Endothelial cell of umbilical vein (primary cell): Measurements from ENCODE around the gene PPP1R12A. TPM values are rescaled to one million over a fixed set of nuclear protein-coding genes. Genes with fewer than 3 reads are reported as not detected.
A peak's percentile ranks its signal among the peaks of the same experiment; 100 is the strongest.

Experiments used
- BruUV-seq: library from RNA; stranded (reverse); fragments of 400-500 nt; replicated peaks from 2 replicates; lab custom pipeline; 2021; lab: Mats Ljungman, UMichigan
- CTCF ChIA-PET: fragments of 300-600, 350-600 bp; sonication (Branson Sonifier 250); formaldehyde crosslinking; loops from one replicate; lab custom pipeline; 2021; ENCODE audit warnings: antibody characterized with exemption, inconsistent platforms; lab: Charles Lee
- POLR2A ChIA-PET: fragments of 300-600, 350-600 bp; sonication (Branson Sonifier 250); formaldehyde crosslinking; loops from one replicate; lab custom pipeline; 2021; ENCODE audit warnings: antibody characterized with exemption, inconsistent platforms; lab: Charles Lee
- DNase-seq: peaks from one replicate; pipeline ENCODE4 v3.0.0-alpha.2; 2011; ENCODE audit warnings: low read depth, low spot score
- FAIRE-seq: peaks from 2 replicates; lab custom pipeline; 2011; peaks lifted over from hg19 to GRCh38; lab: Jason Lieb, UNC
- H2AFZ ChIP-seq: 2 replicates; pipeline ENCODE4 v1.6.0; 2012; ENCODE audit warnings: low read depth, low read length, control low read depth, inconsistent platforms
- H3K27ac ChIP-seq: 2 replicates; pipeline ENCODE4 v1.5.1; 2011; ENCODE audit warnings: low read depth, mild to moderate bottlenecking, control low read depth, low read length, moderate library complexity; ENCODE audit not compliant: insufficient read depth
- H3K27me3 ChIP-seq, 2 experiments: 2 replicates each; pipeline versions ENCODE4 v1.6.0 to v1.6.1; 2011; ENCODE audit warnings: low read length in 2 of 2, mixed read lengths in 1 of 2; ENCODE audit not compliant: control insufficient read depth in 2 of 2, insufficient read depth in 2 of 2
- H3K36me3 ChIP-seq, 2 experiments: 2 replicates in 1 of 2; 3 replicates in 1 of 2; pipeline ENCODE4 v1.5.1; 2011; ENCODE audit warnings: low read length in 2 of 2, mild to moderate bottlenecking in 1 of 2, moderate library complexity in 1 of 2; ENCODE audit not compliant: control insufficient read depth in 2 of 2, insufficient read depth in 2 of 2; ENCODE audit errors: extremely low read depth in 1 of 2
- H3K4me1 ChIP-seq: 3 replicates; pipeline ENCODE4 v1.5.1; 2011; ENCODE audit warnings: mild to moderate bottlenecking, low read length; ENCODE audit not compliant: control insufficient read depth, insufficient read depth; ENCODE audit errors: extremely low read depth
- H3K4me2 ChIP-seq: 2 replicates; pipeline ENCODE4 v1.6.1; 2011; ENCODE audit warnings: low read length, control low read depth, mixed read lengths; ENCODE audit not compliant: insufficient read depth
- H3K4me3 ChIP-seq, 3 experiments: fragments of 200-600 bp in 1 of 3; sonication (generic), shearing (Covaris generic) in 1 of 3; replicated peaks in 1 of 3; 2 replicates each; pipeline ENCODE4 v1.5.1; 2011 to 2016; ENCODE audit warnings: control low read depth in 3 of 3, low read length in 3 of 3, mild to moderate bottlenecking in 2 of 3, inconsistent platforms in 1 of 3, low read depth in 1 of 3, moderate library complexity in 1 of 3; ENCODE audit not compliant: insufficient read depth in 1 of 3
- H3K79me2 ChIP-seq: 2 replicates; pipeline ENCODE4 v1.6.0; 2012; ENCODE audit warnings: low read length, inconsistent platforms; ENCODE audit not compliant: control insufficient read depth, insufficient read depth
- H3K9ac ChIP-seq: replicated peaks from 2 replicates; pipeline ENCODE3; 2011; ENCODE audit warnings: low read length, control low read depth; ENCODE audit not compliant: insufficient read depth; ENCODE audit errors: extremely low read depth
- H3K9me1 ChIP-seq: replicated peaks from 3 replicates; pipeline ENCODE4 v1.6.0; 2011; ENCODE audit warnings: mild to moderate bottlenecking, low read length; ENCODE audit not compliant: control insufficient read depth, insufficient read depth; ENCODE audit errors: extremely low read depth
- H3K9me3 ChIP-seq: replicated peaks from 2 replicates; pipeline ENCODE4 v1.5.1; 2012; ENCODE audit warnings: low read length, inconsistent platforms; ENCODE audit not compliant: control insufficient read depth, insufficient read depth
- H4K20me1 ChIP-seq: replicated peaks from 2 replicates; pipeline ENCODE3; 2011; ENCODE audit warnings: mild to moderate bottlenecking, low read length; ENCODE audit not compliant: control insufficient read depth, insufficient read depth; ENCODE audit errors: extremely low read depth
- FOS ChIP-seq: IDR thresholded peaks from 2 replicates; pipeline ENCODE4 v1.6.1; 2011; ENCODE audit warnings: mild to moderate bottlenecking, low read length, moderate library complexity, borderline replicate concordance; ENCODE audit not compliant: insufficient read depth
- GATA2 ChIP-seq: IDR thresholded peaks from 2 replicates; pipeline ENCODE4 v1.7.0; 2011; ENCODE audit warnings: low read depth, mild to moderate bottlenecking, moderate library complexity, mixed read lengths, low read length; ENCODE audit not compliant: insufficient read length, insufficient read depth
- MYC ChIP-seq: IDR thresholded peaks from one replicate; pipeline ENCODE4 v1.6.1; 2011; ENCODE audit warnings: mild to moderate bottlenecking, low read depth, low read length
- POLR2A ChIP-seq: IDR thresholded peaks from 2 replicates; pipeline ENCODE4 v1.6.1; 2012; ENCODE audit warnings: low read depth, mild to moderate bottlenecking, control low read depth, low read length
- POLR2AphosphoS5 ChIP-seq: IDR thresholded peaks from 2 replicates; pipeline ENCODE4 v1.6.1; 2012; ENCODE audit warnings: low read depth, mild to moderate bottlenecking, control low read depth, low read length, moderate library complexity; ENCODE audit not compliant: insufficient read depth
- dilution Hi-C: fragments of 300-500 bp; cut with MboI; formaldehyde crosslinking; loops from one replicate; pipeline ENCODE4 v1.15.0; 2019; ENCODE audit warnings: low sequenced_read_pairs; ENCODE audit not compliant: extremely low pct_ligation_motif_present
- intact Hi-C: fragments of 100-400 bp; cut with micrococcal nuclease; formaldehyde crosslinking; loops from one replicate; pipeline ENCODE4 v1.10.0; 2022
- polyA plus RNA-seq, 4 experiments: library from polyadenylated mRNA; depleted of rRNA in 3 of 4; stranded (reverse) in 3 of 4; unstranded in 1 of 4; fragments of >200 nt; gene quantifications; 2 replicates each; pipeline versions ENCODE4 v1.2.1 to v1.2.3, GENCODE V29; 2011 to 2012; ENCODE audit warnings: missing spikeins in 1 of 4
- total RNA-seq: library from RNA; stranded (reverse); gene quantifications from 2 replicates; pipeline ENCODE4 v1.2.3, GENCODE V29; 2021
- TF ChIP-seq, protein P1 (sequence below), 2 donors: IDR thresholded peaks; 1 replicate in 1 of 2; 2 replicates in 1 of 2; pipeline ENCODE4 v1.5.1; 2011; ENCODE audit warnings: low read length in 2 of 2, mild to moderate bottlenecking in 2 of 2, moderate library complexity in 2 of 2, control low read depth in 1 of 2, inconsistent platforms in 1 of 2, low read depth in 1 of 2; ENCODE audit not compliant: insufficient read depth in 1 of 2; ENCODE audit errors: extremely low read depth in 1 of 2
- TF ChIP-seq, protein P2 (sequence below): IDR thresholded peaks from 2 replicates; pipeline ENCODE4 v1.6.1; 2011; ENCODE audit not compliant: insufficient read depth, insufficient read length

Gene PPP1R12A
- total and polyA plus RNA-seq, 2 donors (not counting 3 experiments of a cell fraction or from before 2014, with no cell fraction given) = 12.9 to 83.9 TPM

DNA sequence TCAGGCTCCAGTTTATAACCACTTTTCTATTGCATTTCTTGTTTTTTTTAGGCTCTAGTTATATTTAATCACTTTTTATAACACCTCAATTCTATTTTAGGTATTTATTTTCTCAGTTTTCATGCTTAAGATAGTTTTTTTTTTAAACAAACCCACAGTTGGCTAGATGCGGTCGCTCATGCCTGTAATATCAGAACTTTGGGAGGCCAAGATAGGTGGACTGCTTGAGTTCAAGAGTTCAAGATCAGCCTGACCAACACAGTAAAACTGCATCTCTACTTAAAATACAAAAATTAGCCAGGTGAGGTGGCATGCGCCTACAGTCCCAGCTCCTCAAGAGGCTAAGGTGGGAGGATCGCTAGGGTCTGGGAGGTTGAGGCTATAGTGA, 93.0 kb downstream of the PPP1R12A start:
- POLR2A ChIA-PET = interaction anchor here (0.7 kb wide), 1 partner anchor 151 kb away, joined by 3 read pairs; no protein-coding TSS in a partner anchor
- Histone ChIP-seq H3K4me2 (peak overlapping the region; percentile 64), H3K4me1 (peaks cover 45% of the 10 kb centered on the region), H3K9me1 (no peaks in the 10 kb centered on the region), H3K27ac (peak overlapping the region; percentile 70), H3K27me3 (no peaks in the 10 kb centered on the region), H3K9me3 (peaks cover 3% of the 10 kb centered on the region), H3K4me3 (no peak overlapping the region), H3K36me3 (peaks cover 0 to 3% of the 10 kb centered on the region in 2 experiments), H4K20me1 (no peaks in the 10 kb centered on the region), H3K79me2 (peaks cover 48% of the 10 kb centered on the region), H3K9ac (no peak overlapping the region), H2AFZ (no peak overlapping the region)
- no peak for TF ChIP-seq MYC
- TF ChIP-seq FOS = no peak
- TF ChIP-seq, protein P1, sequence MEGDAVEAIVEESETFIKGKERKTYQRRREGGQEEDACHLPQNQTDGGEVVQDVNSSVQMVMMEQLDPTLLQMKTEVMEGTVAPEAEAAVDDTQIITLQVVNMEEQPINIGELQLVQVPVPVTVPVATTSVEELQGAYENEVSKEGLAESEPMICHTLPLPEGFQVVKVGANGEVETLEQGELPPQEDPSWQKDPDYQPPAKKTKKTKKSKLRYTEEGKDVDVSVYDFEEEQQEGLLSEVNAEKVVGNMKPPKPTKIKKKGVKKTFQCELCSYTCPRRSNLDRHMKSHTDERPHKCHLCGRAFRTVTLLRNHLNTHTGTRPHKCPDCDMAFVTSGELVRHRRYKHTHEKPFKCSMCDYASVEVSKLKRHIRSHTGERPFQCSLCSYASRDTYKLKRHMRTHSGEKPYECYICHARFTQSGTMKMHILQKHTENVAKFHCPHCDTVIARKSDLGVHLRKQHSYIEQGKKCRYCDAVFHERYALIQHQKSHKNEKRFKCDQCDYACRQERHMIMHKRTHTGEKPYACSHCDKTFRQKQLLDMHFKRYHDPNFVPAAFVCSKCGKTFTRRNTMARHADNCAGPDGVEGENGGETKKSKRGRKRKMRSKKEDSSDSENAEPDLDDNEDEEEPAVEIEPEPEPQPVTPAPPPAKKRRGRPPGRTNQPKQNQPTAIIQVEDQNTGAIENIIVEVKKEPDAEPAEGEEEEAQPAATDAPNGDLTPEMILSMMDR (IDR thresholded peaks at IDR 0.05; ENCODE audit: extremely low read depth in 1 of 2, insufficient read depth in 1 of 2, low read depth in 1 of 2, low read length in 2 of 2) = no peak
- TF ChIP-seq POLR2A = no peak
- TF ChIP-seq GATA2 = no peak
- TF ChIP-seq, protein P2, sequence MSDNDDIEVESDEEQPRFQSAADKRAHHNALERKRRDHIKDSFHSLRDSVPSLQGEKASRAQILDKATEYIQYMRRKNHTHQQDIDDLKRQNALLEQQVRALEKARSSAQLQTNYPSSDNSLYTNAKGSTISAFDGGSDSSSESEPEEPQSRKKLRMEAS = no peak
- TF ChIP-seq POLR2AphosphoS5 = no peak
- intact Hi-C loops (loop anchor here (5.0 to 10.0 kb wide), 4 partner anchors 90 to 287 kb away; partner anchors contain the start of gene PAWR), dilution Hi-C loops (no loop called here)
- no peak for DNase-seq
- no peak for FAIRE-seq
- CTCF ChIA-PET = interaction anchor here (1.3 kb wide), 1 partner anchor 22 kb away, joined by 3 read pairs; no protein-coding TSS in a partner anchor
- BruUV-seq = no TSS peak
